Ishikawa (cell line): Measurements from ENCODE around the gene FERMT1.

Experiments
- CEBPB ChIP-seq: IDR thresholded peaks from 2 replicates; pipeline ENCODE4 v1.6.1; 2012
- EGR1 ChIP-seq: IDR thresholded peaks from 2 replicates; pipeline ENCODE4 v1.6.1; 2012
- EP300 ChIP-seq: IDR thresholded peaks from 2 replicates; pipeline ENCODE4 v1.6.1; 2012; ENCODE audit warnings: borderline replicate concordance
- NFIC ChIP-seq: IDR thresholded peaks from 2 replicates; pipeline ENCODE4 v1.6.1; 2012
- TAF1 ChIP-seq: IDR thresholded peaks from 2 replicates; pipeline ENCODE4 v1.6.1; 2012; ENCODE audit warnings: low read depth, mild to moderate bottlenecking
- TCF12 ChIP-seq: IDR thresholded peaks from 2 replicates; pipeline ENCODE4 v1.6.1; 2012; ENCODE audit warnings: low read depth
- TEAD4 ChIP-seq: IDR thresholded peaks from 2 replicates; pipeline ENCODE4 v1.6.1; 2012
- YY1 ChIP-seq: IDR thresholded peaks from 2 replicates; pipeline ENCODE4 v1.6.1; 2012; ENCODE audit warnings: low read depth
- TF ChIP-seq, protein P1 (sequence below): IDR thresholded peaks from 2 replicates; pipeline ENCODE4 v1.6.1; 2012

DNA sequence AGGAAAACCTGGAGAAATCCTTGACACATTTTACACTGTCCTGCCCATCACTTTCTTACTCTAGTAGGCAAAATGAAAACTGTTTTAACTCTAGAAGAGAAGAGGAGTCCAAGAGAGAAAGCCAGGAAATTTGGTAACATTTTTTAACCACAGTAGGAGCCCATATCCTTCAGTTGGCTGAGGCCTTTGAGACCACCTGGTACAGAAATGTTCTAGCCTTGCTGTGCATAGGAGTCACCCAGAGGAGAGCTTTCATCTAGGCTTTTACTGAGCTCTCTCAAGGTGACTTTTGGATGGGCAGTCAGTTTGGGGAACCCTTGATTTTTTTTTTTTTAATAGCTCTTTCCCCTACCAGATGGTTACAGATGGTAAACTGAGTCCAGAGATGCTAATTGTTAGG is 94.0 kb downstream of the FERMT1 start:
- TF ChIP-seq YY1 = no peak
- no peak for TF ChIP-seq TEAD4
- TF ChIP-seq EGR1 = no peak
- no peak for TF ChIP-seq TCF12
- no peak for TF ChIP-seq NFIC
- TF ChIP-seq TAF1 = no peak
- TF ChIP-seq EP300 = no peak
- no peak for TF ChIP-seq CEBPB
- TF ChIP-seq, protein P1, sequence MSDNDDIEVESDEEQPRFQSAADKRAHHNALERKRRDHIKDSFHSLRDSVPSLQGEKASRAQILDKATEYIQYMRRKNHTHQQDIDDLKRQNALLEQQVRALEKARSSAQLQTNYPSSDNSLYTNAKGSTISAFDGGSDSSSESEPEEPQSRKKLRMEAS = no peak
